MV-4-11 (cell line): ENCODE data around the gene ERVK3-1.
"Not testable (repeated sequence)": the region's sequence is repeated elsewhere in the genome, so short reads cannot be mapped to it uniquely, and the experiment has no call there.

Source experiments
- DNase-seq: peaks from one replicate; lab custom pipeline; 2025; lab: John Stamatoyannopoulos, UW

The ERVK3-1 gene, protein sequence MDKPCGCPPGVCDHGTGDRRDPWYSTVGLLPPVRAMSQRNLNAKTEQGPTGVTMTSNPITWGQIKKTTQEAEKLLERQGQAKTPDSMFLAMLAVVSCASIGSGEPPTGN

DNA sequence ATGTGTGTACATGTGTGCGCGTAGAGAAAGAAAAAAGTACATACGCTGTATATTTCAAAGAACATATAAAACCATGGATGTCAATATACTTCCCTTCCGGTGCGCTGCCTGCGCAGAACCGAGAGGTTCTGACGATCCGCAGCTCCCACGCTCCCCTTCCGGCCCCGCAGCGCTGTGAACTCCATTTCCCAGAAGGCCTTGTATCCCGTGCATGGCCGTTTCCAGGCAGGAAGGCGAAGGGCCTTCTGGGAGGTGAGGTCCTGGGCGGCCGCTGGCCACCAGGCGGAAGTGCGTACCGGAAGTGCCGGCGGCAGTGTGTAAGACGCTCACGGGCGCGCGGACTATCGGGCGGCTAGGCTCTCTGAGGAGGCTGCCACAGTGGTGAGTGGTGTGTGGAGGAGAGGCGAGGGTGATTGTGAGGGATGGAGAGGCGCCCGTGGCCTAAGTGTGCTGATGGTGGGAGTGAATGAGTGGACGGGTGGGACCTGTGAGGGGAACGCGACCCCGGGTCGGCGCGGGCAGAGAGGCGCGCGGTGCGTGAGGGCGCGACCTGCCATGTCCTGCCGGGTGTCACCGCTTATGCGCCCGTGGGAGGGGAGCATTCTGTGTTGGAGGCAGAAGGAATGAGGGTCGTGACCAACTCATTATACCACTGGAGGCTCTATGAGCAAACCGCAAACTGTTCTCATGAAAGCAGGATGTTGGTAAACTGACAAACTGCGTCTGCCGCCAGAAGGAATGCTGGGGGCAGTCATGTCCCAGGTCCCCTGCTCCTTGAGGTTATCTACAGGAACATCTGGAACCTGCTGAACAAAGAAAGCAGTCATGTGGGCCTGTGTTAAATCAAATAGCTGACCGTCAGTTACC lies at the start of gene ERVK3-1:
Gene ERVK3-1 (plus strand): TSS at position 313 of the 867 bp plus-strand sequence. CDS start 6,792 bp downstream, outside the sequence.
- DNase-seq, result peak; percentile 100

GRCh38 chr19:58258259-58258658 lies 46.9 kb upstream of the ERVK3-1 start:
- DNase-seq, result not testable (repeated sequence)

DNA sequence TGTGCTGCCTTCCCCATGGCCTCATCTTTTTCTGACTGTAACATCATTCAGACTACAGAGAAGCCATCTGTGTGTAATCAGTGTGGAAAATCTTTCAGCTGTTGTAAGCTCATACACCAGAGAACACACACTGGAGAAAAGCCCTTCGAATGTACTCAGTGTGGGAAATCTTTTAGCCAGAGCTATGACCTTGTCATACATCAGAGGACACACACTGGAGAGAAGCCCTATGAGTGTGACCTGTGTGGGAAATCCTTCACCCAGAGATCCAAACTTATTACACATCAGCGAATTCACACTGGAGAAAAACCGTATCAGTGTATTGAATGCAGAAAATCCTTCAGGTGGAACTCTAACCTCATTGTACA lies 43.6 kb upstream of the ERVK3-1 start:
- DNase-seq, result no peak

DNA sequence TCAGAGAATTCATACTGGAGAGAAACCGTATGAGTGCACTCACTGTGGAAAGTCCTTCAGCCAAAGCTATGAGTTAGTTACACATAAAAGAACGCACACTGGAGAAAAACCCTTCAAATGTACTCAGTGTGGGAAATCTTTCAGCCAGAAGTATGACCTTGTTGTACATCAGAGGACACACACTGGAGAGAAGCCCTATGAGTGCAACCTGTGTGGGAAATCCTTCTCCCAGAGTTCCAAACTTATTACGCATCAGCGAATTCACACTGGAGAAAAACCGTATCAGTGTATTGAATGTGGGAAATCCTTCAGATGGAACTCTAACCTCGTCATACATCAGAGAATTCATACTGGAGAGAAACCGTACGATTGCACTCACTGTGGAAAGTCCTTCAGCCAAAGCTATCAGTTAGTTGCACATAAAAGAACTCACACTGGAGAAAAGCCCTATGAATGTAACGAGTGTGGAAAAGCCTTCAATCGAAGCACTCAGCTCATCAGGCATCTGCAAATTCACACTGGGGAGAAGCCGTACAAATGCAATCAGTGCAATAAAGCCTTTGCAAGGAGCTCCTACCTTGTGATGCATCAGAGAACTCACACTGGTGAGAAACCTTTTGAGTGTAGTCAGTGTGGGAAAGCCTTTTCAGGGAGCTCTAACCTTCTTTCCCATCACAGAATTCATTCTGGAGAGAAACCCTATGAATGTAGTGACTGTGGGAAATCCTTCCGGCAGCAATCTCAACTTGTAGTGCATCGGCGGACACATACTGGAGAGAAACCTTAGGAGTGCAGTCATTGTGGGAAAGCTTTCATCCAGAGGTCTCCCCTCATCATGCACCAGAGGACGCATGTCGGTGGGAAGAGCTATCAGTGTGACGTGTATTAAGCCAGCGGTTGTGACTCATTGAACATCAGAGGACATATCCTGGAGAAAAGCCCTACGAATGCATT lies 42.9 kb upstream of the ERVK3-1 start:
- DNase-seq, result no peak

DNA sequence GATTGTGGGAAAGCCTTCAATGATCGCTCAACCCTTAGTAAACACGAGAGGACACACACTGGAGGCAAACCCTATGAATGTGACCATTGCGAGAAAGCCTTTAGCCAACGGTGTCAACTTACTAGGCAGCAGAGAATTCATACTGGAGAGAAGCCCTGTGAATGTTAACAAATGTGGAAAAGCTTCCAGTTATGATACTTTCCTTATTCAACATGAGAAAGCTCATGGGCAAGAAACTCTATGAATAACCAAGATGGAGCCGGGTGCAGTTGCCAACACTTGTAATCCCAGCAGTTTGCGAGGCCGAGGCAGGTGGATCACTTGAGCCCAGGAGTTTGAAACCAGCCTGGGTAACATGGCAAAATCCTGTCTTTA lies 42.3 kb upstream of the ERVK3-1 start:
- no peak for DNase-seq

DNA sequence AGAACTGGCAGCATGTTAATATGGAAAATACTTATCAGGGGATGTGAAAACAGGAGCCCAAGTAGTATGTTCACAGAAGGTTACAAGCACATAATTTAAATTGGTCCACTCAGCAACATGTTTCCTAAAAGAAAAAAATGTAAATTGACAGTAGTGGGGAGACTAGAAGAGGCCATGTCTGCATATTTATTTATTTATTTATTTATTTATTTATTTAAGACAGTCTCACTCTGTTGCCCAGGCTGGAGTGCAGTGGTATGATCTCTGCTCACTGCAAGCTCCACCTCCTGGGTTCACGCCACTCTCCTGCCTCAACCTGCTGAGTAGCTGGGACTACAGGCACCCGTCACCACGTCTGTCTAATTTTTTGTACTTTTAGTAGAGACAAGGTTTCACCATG lies 40.1 kb upstream of the ERVK3-1 start:
- DNase-seq, result no peak

DNA sequence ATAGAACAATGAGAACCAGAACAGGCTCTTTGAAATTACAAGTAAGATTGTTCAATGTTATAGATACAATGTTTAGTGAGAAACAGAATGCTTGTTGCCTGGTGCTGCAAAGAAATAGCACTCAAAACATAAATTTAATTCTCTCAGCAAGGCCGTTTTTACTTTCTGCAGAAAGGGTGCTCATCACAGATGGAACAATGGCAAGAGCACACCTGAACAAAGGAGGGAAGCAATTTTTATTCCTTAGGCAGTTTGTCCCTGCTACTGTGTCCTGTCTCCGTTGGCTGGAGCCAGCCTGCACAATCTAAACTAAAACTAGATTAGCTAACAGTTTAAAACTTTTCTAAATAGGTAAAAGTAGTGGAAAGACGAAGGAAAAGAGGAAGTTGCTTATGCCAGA lies 36.8 kb upstream of the ERVK3-1 start:
- DNase-seq, result no peak

DNA sequence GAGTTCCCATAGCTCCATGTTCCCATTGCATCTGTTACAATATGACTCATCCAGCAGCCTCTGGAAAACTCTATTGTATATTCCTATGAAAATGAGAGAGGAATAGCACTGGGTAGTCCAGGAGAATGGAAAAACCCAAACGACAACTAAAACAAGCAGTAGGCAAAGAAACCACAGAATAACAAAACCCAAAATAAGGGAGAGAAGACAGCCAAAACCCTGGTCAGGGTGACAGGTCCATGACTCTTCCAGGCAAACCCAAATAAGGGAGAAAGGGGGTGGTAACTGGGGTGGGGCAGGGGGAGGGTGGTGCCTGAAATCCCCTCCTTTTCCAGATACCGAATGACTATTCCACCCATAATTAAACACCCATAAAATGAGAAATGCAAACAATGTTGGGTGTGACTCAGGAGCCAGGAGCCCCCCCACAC lies 30.4 kb upstream of the ERVK3-1 start:
- DNase-seq, result no peak

GRCh38 chr19:58275564-58275963 lies 29.6 kb upstream of the ERVK3-1 start:
- no peak for DNase-seq

DNA sequence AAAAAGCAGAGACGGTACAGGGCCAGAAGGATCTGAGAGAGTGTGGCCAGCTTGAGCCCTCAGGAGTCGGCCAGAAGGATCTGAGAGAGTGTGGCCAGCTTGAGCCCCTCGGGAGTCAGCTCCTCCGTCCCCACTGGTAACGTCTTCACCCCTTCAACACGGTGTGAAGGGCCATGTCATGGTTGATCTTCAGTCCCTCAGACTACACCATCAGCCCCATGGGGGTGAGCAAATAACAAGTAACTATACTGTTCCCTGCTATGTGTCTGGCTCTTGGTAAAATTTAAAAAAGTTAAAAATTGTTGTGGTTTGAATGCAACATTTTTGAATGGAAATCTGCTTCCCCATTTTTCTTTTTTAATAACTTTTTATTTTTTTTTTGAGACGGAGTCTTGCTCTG lies 28.0 kb upstream of the ERVK3-1 start:
- DNase-seq, result no peak

DNA sequence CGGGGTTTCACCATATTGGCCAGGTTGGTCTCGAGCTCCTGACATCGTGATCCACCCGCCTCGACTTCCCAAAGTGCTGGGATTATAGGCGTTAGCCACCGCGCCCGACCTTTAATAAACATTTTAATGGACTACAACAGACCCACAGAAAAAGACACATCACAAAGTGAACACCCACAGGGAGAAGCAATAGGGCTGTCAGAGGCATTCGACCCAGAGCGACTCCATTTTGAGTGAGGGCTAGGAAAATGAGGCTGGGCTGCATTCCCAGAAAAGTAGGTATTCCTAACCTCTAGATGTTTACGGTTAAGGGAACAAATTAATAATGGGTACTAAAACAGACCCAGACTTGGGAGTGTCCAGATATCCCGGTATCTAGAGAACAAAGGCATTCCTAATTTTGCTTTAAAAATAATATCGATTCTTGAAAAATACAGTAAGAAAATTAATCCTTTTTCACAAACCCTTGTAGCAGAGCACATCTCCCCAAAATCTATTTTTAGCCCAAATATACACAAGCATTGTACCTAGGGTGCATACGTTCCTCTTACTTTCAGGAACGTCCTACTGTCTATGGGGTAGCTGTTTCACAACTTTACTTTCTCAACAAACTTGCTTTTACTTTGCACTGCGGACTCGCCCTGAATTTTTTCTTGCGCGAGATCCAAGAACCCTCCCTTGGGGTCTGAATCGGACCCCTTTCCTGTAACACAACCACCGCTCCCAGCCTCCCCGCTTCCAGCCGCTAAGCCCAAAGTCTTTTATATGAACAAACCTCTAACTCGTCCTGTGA lies 27.2 kb upstream of the ERVK3-1 start:
- DNase-seq, result peak; percentile 76

GRCh38 chr19:58278541-58279041 lies 26.6 kb upstream of the ERVK3-1 start, which contains the start of gene ZNF8:
TSS of gene ZNF8 (plus strand) at chr19:58278955. CDS start at chr19:58279082, 127 bp downstream.
- peak; percentile 100 for DNase-seq

- DNase-seq, result peak; percentile 53
These were observed 25.9 kb upstream of the ERVK3-1 start for GRCh38 chr19:58279042-58279924.

DNA sequence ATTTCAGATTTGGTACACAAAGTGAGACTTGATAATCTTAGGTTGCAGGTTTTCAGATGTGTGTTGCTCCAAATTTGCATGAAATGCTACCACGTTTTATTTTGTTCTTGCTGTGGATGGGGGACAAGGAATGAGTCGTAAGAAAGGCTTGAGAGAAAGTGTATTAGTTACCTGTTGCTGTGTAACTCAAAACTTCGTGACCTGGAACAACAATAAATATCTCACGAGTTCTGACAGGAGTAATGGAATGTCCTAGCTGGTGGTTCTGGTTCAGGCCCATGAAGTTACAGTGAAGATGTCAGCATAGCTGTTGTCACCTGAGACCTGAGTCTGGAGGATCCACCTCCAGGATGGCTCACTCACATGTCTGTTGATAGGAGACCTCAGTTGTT lies 25.3 kb upstream of the ERVK3-1 start:
- no peak for DNase-seq

GRCh38 chr19:58284199-58284598 lies 21.0 kb upstream of the ERVK3-1 start:
- DNase-seq, result no peak

DNA sequence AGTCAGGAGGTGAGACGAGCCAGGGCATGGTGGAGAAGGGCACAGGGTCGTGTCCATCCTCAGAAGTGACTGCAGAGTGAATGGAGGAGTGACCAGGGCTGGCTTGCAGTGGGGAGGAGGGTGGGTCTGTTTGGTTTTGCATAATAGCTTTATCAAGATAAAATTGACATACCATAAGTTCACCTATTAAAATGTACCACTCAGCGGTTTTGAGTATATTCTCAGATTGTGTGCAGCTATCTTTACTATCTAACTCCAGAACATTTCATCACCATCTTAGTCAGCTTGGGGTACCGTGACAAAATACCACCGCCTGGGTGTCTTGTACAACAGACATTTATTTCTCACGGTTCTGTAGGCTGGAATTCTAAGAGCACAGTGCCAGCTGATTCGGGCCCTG lies 13.2 kb upstream of the ERVK3-1 start:
- no peak for DNase-seq

DNA sequence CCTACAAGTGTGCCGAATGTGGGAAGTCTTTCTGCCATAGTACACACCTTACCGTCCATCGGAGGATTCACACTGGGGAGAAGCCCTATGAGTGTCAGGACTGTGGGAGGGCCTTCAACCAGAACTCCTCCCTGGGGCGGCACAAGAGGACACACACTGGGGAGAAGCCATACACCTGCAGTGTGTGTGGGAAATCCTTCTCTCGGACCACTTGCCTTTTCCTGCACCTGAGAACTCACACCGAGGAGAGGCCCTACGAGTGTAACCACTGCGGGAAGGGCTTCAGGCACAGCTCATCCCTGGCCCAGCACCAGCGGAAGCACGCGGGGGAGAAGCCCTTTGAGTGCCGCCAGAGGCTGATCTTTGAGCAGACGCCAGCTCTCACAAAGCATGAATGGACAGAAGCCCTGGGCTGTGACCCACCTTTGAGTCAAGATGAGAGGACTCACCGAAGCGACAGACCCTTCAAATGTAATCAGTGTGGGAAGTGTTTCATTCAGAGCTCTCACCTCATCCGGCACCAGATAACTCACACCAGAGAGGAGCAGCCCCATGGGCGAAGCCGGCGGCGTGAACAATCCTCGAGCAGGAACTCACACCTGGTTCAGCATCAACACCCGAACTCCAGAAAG lies 10.3 kb upstream of the ERVK3-1 start:
- no peak for DNase-seq

- DNase-seq, result no peak
These were observed 9.1 kb upstream of the ERVK3-1 start for GRCh38 chr19:58296104-58296503.

GRCh38 chr19:58300620-58301019 lies 4.6 kb upstream of the ERVK3-1 start:
- no peak for DNase-seq

DNA sequence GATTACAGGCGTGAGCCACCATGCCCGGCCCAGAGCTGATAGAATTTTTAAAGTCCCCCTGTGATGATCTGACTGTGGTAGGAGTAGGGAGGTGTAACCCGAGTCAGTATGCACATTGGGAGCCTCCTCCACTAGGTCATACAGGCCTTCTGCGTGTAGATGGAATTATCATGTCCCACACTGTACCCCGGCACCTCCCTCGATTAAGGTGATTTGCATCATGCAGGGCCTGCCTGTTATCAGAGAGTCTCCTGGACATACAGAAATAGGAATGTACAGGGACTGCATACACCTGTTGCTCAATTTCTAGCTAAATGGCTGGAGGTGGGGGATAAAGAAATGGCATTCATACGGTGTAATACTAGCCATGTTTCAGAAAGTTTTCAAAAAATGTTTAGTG lies 922 bp upstream of the ERVK3-1 start:
- no peak for DNase-seq
